Astrocyte of the hippocampus (primary cell): ENCODE data around the gene FYB2.

Source experiments
- DNase-seq: peaks from one replicate; pipeline ENCODE4 v3.0.0; 2011; ENCODE audit warnings: low read depth, low spot score

The FYB2 gene, protein sequence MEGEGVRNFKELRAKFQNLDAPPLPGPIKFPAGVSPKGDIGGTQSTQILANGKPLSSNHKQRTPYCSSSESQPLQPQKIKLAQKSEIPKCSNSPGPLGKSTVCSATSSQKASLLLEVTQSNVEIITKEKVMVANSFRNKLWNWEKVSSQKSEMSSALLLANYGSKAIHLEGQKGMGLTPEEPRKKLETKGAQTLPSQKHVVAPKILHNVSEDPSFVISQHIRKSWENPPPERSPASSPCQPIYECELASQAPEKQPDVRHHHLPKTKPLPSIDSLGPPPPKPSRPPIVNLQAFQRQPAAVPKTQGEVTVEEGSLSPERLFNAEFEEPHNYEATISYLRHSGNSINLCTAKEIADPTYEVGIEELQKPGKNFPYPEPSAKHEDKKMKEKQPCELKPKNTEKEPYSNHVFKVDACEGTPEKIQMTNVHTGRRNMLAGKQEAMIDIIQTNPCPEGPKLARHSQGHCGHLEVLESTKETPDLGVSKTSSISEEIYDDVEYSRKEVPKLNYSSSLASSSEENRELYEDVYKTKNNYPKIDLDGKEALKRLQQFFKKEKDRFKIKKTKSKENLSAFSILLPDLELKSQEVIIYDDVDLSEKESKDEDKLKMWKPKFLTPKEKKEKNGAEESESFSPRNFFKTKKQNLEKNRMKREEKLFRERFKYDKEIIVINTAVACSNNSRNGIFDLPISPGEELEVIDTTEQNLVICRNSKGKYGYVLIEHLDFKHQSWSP

GRCh38 chr1:56819387-56819899 is at the start of gene FYB2:
Gene FYB2 (minus strand): TSS chr1:56819404. CDS start chr1:56819290, 114 bp downstream.
- no peak for DNase-seq

DNA sequence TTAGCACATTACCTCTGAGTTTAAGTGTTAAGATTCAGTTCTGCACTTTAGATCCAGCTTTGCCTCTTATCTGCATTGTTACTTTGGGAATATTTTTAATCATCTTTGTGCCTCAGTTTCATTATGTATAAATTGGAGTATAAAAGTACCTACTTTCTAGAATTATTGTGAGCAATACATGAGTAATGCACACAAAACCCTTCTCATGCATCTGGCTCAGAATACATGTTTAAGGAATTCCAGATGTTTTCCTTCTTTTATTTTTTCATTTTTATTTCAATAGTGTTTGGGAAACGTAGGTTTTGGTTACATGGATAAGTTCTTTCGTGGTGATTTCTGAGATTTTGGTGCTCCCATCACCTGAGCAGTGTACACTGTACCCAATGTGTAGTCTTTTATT is 49.6 kb upstream of the FYB2 start:
- no peak for DNase-seq

- DNase-seq, result no peak
Observed at GRCh38 chr1:56867491-56867890, 48.3 kb upstream of the FYB2 start.

DNA sequence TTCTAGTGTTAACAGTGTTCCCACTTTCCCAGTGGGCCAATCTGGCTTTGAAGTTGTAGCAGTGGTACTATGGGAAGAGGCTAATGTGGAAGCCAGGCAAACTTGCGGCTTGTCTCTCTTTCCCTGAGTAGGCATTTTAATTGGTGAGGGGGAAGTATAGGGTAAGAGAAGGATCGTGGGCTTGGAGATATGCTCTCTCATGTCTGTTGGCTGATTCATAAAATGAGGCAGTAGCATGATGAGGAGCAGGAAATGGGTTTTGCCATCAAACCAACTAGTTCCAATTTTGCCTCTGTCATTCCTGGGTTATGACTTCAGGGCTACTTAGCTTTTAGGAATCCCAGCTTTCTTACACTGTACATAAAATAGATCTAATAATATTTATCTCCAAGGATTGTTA is 47.5 kb upstream of the FYB2 start:
- DNase-seq, result peak; percentile 20

GRCh38 chr1:56864430-56864829 is 45.2 kb upstream of the FYB2 start:
- no peak for DNase-seq

- no peak for DNase-seq
Observed at GRCh38 chr1:56863265-56863992, 44.2 kb upstream of the FYB2 start.

GRCh38 chr1:56859287-56859686 is 40.1 kb upstream of the FYB2 start:
- DNase-seq, result no peak

DNA sequence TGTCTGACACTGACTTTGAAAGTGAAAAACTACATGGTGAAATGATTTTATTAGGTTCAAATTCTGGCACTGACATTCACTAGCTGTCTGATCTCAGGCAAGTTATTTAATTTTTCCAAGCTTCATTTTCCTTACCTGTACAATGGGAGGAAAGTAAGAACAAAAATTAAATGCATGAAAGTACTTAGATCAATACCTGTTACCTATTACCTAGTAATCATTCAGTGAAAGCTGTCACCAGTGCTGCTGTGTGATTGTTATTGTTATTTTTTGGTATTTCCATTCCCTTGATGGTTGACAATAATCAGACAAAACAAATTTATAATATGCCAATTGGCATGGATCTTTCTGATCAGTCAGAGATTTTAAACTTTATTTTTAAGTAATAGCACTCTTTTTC is 37.0 kb upstream of the FYB2 start:
- no peak for DNase-seq

DNA sequence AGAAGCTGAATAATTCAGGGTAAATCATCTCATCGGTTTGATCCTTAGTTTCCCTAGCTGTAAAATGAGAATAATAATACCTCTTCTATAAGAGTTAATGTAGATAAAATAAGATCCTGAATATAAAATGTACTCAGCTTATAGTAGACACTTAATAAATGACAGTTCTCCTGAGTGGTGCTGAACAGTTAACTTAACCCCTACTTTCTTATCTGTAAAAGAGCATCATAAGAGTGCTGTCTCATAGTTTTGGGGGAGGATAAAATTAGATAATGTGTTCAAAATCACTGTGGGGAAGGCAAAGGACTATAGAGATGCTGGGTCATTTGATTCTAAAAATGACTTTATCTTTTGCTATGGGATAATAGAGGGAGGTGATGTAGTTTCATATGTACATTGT is 36.0 kb upstream of the FYB2 start:
- DNase-seq, result no peak

DNA sequence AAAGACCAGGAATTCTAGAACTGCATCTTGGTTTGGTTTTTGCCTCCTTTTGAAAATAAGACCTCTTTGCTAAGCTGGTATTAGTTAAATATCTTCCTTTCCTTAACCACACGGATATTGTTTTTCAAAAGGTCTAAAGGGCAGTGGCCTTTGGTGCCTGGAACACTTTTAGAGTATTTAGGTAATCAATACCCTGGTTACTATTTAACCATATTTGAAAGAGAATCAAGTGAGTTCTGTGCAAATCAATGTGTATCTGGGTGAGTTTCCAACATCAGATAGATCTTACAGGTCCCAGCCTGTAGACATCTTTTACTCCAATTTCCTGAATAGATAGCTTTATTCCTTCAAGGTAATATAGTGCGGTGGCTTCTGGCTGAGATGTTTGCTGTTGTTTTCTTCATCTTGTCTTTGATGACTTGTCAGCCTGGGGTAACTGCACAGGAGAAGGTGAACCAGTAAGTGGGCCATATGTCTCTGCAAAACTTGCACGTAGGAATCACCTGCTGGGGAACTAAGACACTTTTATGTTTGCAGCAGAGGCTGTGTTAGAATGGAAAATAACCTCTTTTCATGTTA is 35.4 kb upstream of the FYB2 start, which contains the start of gene C8A:
C8A (plus strand) TSS at position 277 of the 579 bp plus-strand sequence; CDS start at position 382, 105 bp downstream.
- DNase-seq, result no peak

- no peak for DNase-seq
Observed at GRCh38 chr1:56852476-56852875, 33.3 kb upstream of the FYB2 start.

DNA sequence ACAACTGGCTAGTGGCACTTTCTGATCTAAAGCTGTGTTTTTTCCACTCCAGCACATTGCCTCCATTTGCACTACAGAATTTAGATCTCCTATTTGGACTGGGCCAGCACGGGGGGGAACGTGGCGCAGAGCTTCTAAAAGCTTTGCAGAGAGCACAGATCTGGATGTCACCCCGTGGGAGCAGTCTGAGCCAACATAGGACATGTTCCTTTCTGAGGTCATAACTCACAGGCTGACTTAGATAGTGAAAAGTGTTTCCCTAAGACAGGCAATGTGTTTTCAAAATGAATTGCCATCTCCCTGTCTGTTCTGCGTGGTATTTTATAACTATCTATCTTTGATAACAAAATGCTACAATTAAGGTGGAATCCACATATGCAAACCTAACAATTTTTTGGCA is 31.7 kb upstream of the FYB2 start:
- DNase-seq, result no peak

DNA sequence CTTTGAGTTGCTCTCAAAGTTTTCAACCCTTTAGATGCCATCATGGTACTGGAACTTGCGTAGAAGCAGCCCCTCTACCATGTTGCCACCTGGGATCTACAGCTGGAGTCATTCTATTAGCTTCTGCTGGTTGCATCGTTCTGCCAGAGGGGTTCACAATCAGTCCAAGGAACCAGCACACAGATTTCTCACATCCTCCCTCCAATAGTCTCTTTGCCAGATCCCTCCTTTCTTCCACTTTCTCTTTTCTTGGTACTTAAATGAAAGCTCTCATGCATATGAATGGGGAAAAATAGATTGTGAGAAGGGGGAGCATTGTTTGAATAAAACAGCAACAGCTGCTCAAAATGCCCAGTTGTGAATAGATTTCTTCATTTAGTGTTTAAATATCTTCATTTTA is 31.2 kb upstream of the FYB2 start:
- DNase-seq, result no peak

DNA sequence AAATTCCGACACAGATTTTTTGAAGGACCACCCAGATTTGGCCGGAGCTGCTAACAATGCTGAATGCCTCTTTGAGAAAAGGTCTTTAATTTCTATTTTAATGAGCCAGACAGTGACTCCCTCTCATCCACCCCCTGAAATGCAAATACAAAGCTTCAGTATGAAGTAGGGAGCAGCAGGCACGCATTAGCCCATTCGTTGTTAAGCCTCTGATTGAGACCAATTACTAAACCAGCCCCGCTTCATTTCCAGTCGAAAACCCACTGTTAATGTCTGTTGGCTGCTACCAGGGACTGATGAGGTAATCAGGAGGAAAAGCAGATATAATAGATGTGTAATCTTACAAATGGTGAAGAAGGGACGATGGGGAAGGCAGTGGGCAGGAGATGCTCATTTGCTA is 30.5 kb upstream of the FYB2 start:
- peak; percentile 9 for DNase-seq

GRCh38 chr1:56845343-56845742 is 26.1 kb upstream of the FYB2 start:
- no peak for DNase-seq

- DNase-seq, result no peak
Observed at GRCh38 chr1:56844545-56845136, 25.4 kb upstream of the FYB2 start.

DNA sequence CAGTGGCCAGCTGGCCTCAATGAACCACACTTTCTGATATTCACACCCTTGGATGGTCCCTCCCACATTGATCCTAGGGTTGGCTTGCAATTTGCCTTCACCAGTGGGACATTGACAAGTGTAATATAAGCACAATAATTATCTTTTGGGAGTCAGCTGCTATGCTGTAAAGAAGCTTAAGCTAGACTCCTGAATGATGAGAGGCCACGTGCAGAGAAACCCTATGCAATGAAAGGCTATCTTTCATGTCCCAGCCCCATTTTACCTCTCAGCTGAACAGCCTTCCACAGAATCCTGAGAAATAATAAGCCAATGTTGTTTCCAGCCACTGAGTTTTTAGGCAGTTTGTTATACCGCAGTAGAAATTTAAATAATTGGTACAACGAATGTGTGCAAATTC is 24.3 kb upstream of the FYB2 start:
- DNase-seq, result no peak

- no peak for DNase-seq
Observed at GRCh38 chr1:56838759-56839158, 19.6 kb upstream of the FYB2 start.

DNA sequence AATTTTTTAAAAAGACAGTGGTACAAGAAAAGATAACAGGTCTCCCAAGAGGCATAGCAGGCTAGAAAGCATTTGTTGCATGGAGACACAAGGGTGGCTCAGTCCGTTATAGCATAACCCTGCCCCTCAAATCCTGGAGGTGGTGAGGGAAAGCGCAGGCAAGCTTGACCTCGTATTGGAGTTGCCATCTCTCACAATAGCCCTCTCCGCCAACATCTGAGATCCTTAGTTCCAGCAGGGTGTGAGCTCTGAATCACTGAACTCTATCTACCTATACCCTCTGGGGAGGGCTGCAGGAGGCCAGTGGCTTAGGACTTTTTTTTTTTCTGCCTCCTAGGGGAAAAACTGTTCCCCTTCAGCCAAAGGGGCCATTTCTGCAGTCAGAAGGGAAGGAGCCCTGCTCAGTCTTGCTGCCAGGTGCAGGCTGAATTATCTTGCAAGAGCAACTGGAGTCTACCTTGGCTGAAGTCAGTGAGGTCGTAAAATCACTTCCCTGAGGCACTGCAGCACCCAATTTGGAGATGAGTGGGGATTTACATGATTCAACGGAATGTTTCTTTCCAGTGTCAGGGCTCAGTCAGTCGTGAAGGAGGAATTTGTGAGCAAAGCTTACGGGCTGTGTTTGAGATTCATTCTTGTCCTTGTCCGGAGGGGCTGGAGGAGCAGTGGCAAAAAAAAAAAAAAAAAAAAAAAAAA is 18.2 kb upstream of the FYB2 start:
- DNase-seq, result peak; percentile 50

- no peak for DNase-seq
Observed at GRCh38 chr1:56836359-56836758, 17.2 kb upstream of the FYB2 start.

GRCh38 chr1:56835657-56836056 is 16.5 kb upstream of the FYB2 start:
- DNase-seq, result no peak
